ENCODE measurements around the gene KTN1.

The KTN1 gene

GRCh38 chr14:55681096-55681495 is 101.1 kb downstream of the KTN1 start:
- no peak for DNase-seq (ENCODE audit: low read depth, low spot score)
- no peak for TF ChIP-seq CTCF (IDR thresholded peaks at IDR 0.05; ENCODE audit: low read depth, low read length)
- H3K4me3 ChIP-seq (ENCODE audit: low read depth, low read length) = no peak overlapping the region
- in situ Hi-C loops (cut with HindIII; ENCODE audit: low sequenced_read_pairs) = no loop called here

GRCh38 chr14:55684956-55685584 is 105.1 kb downstream of the KTN1 start:
- H3K4me3 ChIP-seq (ENCODE audit: low read depth, low read length) = no peak overlapping the region
- no peak for TF ChIP-seq CTCF (IDR thresholded peaks at IDR 0.05; ENCODE audit: low read depth, low read length)
- DNase-seq (ENCODE audit: low read depth, low spot score) = no peak
- in situ Hi-C loops (cut with HindIII; ENCODE audit: low sequenced_read_pairs) = no loop called here

GRCh38 chr14:55686713-55687112 is 106.7 kb downstream of the KTN1 start:
- DNase-seq (ENCODE audit: low read depth, low spot score) = no peak
- no peak overlapping the region for H3K4me3 ChIP-seq (ENCODE audit: low read depth, low read length)
- no peak for TF ChIP-seq CTCF (IDR thresholded peaks at IDR 0.05; ENCODE audit: low read depth, low read length)
- in situ Hi-C loops (cut with HindIII; ENCODE audit: low sequenced_read_pairs) = no loop called here

- no peak for DNase-seq (ENCODE audit: low read depth, low spot score)
- in situ Hi-C loops (cut with HindIII; ENCODE audit: low sequenced_read_pairs) = no loop called here
These were observed 108.6 kb downstream of the KTN1 start for GRCh38 chr14:55688566-55688965.

GRCh38 chr14:55689981-55690871 is 110.2 kb downstream of the KTN1 start:
- in situ Hi-C loops (cut with HindIII; ENCODE audit: low sequenced_read_pairs) = no loop called here
- no peak for TF ChIP-seq CTCF (IDR thresholded peaks at IDR 0.05; ENCODE audit: low read depth, low read length)
- DNase-seq (ENCODE audit: low read depth, low spot score) = no peak
- H3K4me3 ChIP-seq (ENCODE audit: low read depth, low read length) = no peak overlapping the region

More at GRCh38 chr14:55688566-55688965, 108.6 kb downstream of the KTN1 start:
- H3K4me3 ChIP-seq (ENCODE audit: low read depth, low read length) = no peak overlapping the region
- TF ChIP-seq CTCF (IDR thresholded peaks at IDR 0.05; ENCODE audit: low read depth, low read length) = no peak

- no peak overlapping the region for H3K4me3 ChIP-seq (ENCODE audit: low read depth, low read length)
These were observed 111.7 kb downstream of the KTN1 start for GRCh38 chr14:55691659-55692058.

More at GRCh38 chr14:55691659-55692058, 111.7 kb downstream of the KTN1 start:
- DNase-seq (ENCODE audit: low read depth, low spot score) = no peak
- no peak for TF ChIP-seq CTCF (IDR thresholded peaks at IDR 0.05; ENCODE audit: low read depth, low read length)
- in situ Hi-C loops (cut with HindIII; ENCODE audit: low sequenced_read_pairs) = no loop called here

Data from astrocyte of the spinal cord (primary cell).